WTC11 (cell line): Measurements from ENCODE around the gene HSF5. TPM values are rescaled to one million over a fixed set of nuclear protein-coding genes. Genes with fewer than 3 reads are reported as not detected.

Experiments used
- ATAC-seq: fragments of 200-7000 bp; cut with Tn5 transposase; 2 replicates; pipeline ENCODE4 v1.10.0; 2021; ENCODE audit warnings: mild to moderate bottlenecking, moderate library complexity
- CTCF ChIA-PET: fragments of 300-600 bp; sonication (Branson Sonifier 250); formaldehyde crosslinking; loops from one replicate; lab custom pipeline; 2021; ENCODE audit warnings: antibody characterized with exemption; lab: Charles Lee
- POLR2A ChIA-PET: fragments of 350-600 bp; sonication (Branson Sonifier 250); formaldehyde crosslinking; loops from one replicate; lab custom pipeline; 2021; ENCODE audit warnings: antibody characterized with exemption; lab: Charles Lee
- DNase-seq: peaks from one replicate; pipeline ENCODE4 v3.0.0; 2021; ENCODE audit warnings: low spot score
- H3K27ac Mint-ChIP-seq: 2 replicates; pipeline ENCODE4 v1.8.0; 2021; ENCODE audit warnings: mixed read lengths
- H3K27me3 Mint-ChIP-seq: 2 replicates; pipeline ENCODE4 v1.8.0; 2021; ENCODE audit warnings: low read depth, mild to moderate bottlenecking, moderate library complexity, mixed read lengths
- H3K36me3 Mint-ChIP-seq: 2 replicates; pipeline ENCODE4 v1.8.0; 2021; ENCODE audit warnings: mixed read lengths
- H3K4me1 Mint-ChIP-seq: 2 replicates; pipeline ENCODE4 v1.8.0; 2022; ENCODE audit warnings: mixed read lengths
- H3K4me3 Mint-ChIP-seq: 2 replicates; pipeline ENCODE4 v1.8.0; 2021; ENCODE audit warnings: mild to moderate bottlenecking, moderate library complexity, mixed read lengths
- H3K9me3 Mint-ChIP-seq: 2 replicates; pipeline ENCODE4 v1.8.0; 2021; ENCODE audit warnings: mixed read lengths
- AR ChIP-seq: fragments of 250-450 bp; sonication (Bioruptor Pico); IDR thresholded peaks from 2 replicates; pipeline ENCODE4 v1.9.0; 2021; ENCODE audit warnings: mild to moderate bottlenecking
- CDX4 ChIP-seq: fragments of 250-450 bp; sonication (Bioruptor Pico); IDR thresholded peaks from 2 replicates; pipeline ENCODE4 v1.9.0; 2021; ENCODE audit warnings: moderate library complexity, mild to moderate bottlenecking, inconsistent platforms, borderline replicate concordance
- ELF4 ChIP-seq: sonication (generic); formaldehyde crosslinking; IDR thresholded peaks from 2 replicates; pipeline ENCODE4 v1.8.1; 2022; ENCODE audit warnings: low read depth, mild to moderate bottlenecking, moderate library complexity, missing genetic modification reagents
- ETV6 ChIP-seq: sonication (generic); formaldehyde crosslinking; IDR thresholded peaks from 2 replicates; pipeline ENCODE4 v1.8.1; 2022; ENCODE audit warnings: mild to moderate bottlenecking, missing genetic modification reagents
- FOXJ3 ChIP-seq: sonication (generic); formaldehyde crosslinking; IDR thresholded peaks from 2 replicates; pipeline ENCODE4 v1.9.0; 2021; ENCODE audit warnings: missing genetic modification reagents, mild to moderate bottlenecking, borderline replicate concordance
- SMAD3 ChIP-seq: sonication (generic); formaldehyde crosslinking; IDR thresholded peaks from 2 replicates; pipeline ENCODE4 v1.8.0; 2022; ENCODE audit warnings: missing genetic modification reagents, mild to moderate bottlenecking, borderline replicate concordance
- ZBTB21 ChIP-seq: sonication (generic); formaldehyde crosslinking; IDR thresholded peaks from 2 replicates; pipeline ENCODE4 v1.8.1; 2023; ENCODE audit warnings: mild to moderate bottlenecking, missing genetic modification reagents, borderline replicate concordance
- total RNA-seq: library from RNA; stranded (reverse); gene quantifications from 3 replicates; pipeline ENCODE4 v1.2.3, GENCODE V29; 2021
- TF ChIP-seq, protein P1 (sequence below): sonication (generic); formaldehyde crosslinking; IDR thresholded peaks from 2 replicates; pipeline ENCODE4 v1.8.1; 2022; ENCODE audit warnings: low read depth, missing genetic modification reagents, borderline replicate concordance
- TF ChIP-seq, protein P2 (sequence below): sonication (generic); formaldehyde crosslinking; IDR thresholded peaks from 2 replicates; pipeline ENCODE4 v1.8.0; 2022; ENCODE audit warnings: mild to moderate bottlenecking, missing genetic modification reagents
- TF ChIP-seq, protein P3 (sequence below): fragments of 250-450 bp; sonication (Bioruptor Pico); IDR thresholded peaks from 2 replicates; pipeline ENCODE4 v1.9.0; 2021; ENCODE audit warnings: mild to moderate bottlenecking
- TF ChIP-seq, protein P4 (sequence below): sonication (generic); formaldehyde crosslinking; IDR thresholded peaks from 2 replicates; pipeline ENCODE4 v1.8.1; 2023; ENCODE audit warnings: mild to moderate bottlenecking, missing genetic modification reagents, borderline replicate concordance
- TF ChIP-seq, protein P5 (sequence below): sonication (generic); formaldehyde crosslinking; conservative IDR thresholded peaks from 2 replicates; pipeline ENCODE4 v1.8.1; 2023; ENCODE audit warnings: mild to moderate bottlenecking, low read depth, missing genetic modification reagents, moderate library complexity

HSF5 gene
- total RNA-seq, 1 experiment from 2014 or later: 0.09 TPM

DNA sequence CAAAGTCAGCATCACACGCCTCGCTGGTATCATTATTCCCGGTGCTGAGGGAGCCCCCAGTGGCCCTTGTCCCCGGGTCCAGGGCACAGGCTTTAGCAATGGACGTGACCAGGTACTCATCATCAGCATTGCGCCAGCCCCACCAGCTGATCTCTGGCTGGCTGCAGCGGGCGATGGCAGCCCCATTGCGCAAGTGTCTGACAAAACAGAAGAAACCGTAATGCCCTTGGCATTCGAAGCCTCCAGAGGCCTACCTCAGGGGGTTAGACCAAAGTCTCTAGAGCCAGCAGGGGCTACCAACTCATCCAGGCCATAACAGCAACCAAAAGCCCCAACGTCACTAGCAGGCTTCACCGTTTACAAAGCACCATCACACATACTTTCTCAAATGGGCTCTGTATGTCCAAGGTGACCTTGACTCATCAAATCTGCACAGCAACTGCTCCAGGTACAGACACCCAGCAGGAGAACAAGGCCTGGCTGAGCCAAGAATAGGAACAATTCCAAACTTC, 19.0 kb upstream of the HSF5 start:
- Mint-ChIP-seq H3K9me3 (no peaks in the 10 kb centered on the region), H3K36me3 (peaks cover 75% of the 10 kb centered on the region), H3K27ac (no peak overlapping the region), H3K4me3 (no peak overlapping the region), H3K4me1 (no peaks in the 10 kb centered on the region), H3K27me3 (no peaks in the 10 kb centered on the region)
- CTCF ChIA-PET: no interaction called here
- ATAC-seq (no peak), DNase-seq (no peak)
- TF ChIP-seq AR (CRISPR knock-in tag) (no peak), ELF4 (CRISPR knock-in tag) (no peak)
- TF ChIP-seq, protein P1, sequence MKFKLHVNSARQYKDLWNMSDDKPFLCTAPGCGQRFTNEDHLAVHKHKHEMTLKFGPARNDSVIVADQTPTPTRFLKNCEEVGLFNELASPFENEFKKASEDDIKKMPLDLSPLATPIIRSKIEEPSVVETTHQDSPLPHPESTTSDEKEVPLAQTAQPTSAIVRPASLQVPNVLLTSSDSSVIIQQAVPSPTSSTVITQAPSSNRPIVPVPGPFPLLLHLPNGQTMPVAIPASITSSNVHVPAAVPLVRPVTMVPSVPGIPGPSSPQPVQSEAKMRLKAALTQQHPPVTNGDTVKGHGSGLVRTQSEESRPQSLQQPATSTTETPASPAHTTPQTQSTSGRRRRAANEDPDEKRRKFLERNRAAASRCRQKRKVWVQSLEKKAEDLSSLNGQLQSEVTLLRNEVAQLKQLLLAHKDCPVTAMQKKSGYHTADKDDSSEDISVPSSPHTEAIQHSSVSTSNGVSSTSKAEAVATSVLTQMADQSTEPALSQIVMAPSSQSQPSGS (CRISPR knock-in tag): no peak
- POLR2A ChIA-PET: no interaction called here

DNA sequence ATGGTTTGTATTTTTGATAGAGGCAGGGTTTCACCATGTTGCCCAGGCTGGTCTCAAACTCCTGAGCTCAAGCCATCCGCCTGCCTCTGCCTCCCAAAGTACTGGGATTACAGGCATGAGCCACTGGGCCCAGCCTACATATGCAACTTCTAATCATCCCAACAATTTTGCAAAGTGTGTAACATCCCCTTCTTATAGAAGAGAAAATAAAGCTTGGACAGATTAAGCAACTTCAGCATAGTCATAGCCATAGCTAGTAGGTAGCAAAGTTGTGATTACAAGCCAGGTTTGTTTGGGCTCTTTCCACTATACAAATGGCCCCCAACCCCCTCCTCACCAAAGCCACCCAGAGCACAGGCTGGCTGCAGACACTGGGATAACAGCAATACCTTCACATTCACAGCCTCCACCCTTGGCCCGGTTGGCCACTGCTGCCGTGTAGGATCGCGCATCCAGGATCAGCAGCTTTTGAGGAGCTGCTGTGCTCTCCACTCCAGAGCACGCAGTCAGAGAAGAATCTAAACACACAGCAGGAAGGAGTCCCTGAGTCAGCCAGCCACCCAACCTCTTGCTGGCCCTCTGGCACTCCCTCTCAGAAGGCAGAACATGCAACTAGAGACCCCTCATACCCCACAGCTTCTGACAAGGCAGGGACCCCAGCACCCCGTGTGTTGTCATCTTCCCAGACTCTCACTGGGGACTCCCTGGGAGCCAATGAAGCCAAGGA, 18.3 kb upstream of the HSF5 start:
- peaks cover 72% of the 10 kb centered on the region for H3K36me3 Mint-ChIP-seq
- no peaks in the 10 kb centered on the region for H3K27me3 Mint-ChIP-seq

DNA sequence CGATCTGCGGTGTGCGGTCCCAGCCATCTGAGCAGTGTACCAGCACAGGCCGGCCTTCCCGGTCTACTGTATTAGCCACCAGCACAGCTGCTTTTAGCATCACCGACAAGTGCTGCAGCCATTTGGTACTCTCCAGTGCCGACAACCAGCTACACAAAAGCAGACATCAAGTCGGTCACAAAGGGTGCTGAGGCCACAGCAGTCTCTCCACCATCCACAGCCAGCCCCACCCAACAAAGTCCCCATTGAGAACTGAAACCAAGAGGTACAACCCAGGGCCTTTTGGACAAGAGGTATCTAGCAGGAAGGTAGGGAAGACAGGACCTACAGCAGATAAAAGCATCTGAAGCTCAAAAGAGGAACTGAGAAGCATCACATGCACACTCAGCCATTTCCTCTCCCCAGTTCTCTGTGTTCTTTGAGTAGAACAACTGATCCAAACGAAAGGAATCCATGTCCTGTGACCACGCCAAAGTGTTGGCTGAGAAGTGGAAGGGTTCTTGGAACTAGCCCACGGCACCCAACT, 16.7 kb upstream of the HSF5 start:
- ATAC-seq: no peak
- peaks cover 57% of the 10 kb centered on the region for H3K36me3 Mint-ChIP-seq
- no peaks in the 10 kb centered on the region for H3K9me3 Mint-ChIP-seq
- no peaks in the 10 kb centered on the region for H3K4me1 Mint-ChIP-seq
- ChIA-PET CTCF (no interaction called here), POLR2A (no interaction called here)
- no peak overlapping the region for H3K4me3 Mint-ChIP-seq
- no peak for DNase-seq
- TF ChIP-seq, protein P2, sequence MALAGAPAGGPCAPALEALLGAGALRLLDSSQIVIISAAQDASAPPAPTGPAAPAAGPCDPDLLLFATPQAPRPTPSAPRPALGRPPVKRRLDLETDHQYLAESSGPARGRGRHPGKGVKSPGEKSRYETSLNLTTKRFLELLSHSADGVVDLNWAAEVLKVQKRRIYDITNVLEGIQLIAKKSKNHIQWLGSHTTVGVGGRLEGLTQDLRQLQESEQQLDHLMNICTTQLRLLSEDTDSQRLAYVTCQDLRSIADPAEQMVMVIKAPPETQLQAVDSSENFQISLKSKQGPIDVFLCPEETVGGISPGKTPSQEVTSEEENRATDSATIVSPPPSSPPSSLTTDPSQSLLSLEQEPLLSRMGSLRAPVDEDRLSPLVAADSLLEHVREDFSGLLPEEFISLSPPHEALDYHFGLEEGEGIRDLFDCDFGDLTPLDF (CRISPR knock-in tag): no peak
- TF ChIP-seq, protein P3, sequence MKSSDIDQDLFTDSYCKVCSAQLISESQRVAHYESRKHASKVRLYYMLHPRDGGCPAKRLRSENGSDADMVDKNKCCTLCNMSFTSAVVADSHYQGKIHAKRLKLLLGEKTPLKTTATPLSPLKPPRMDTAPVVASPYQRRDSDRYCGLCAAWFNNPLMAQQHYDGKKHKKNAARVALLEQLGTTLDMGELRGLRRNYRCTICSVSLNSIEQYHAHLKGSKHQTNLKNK (CRISPR knock-in tag): no peak
- H3K27ac Mint-ChIP-seq: no peak overlapping the region
- no peaks in the 10 kb centered on the region for H3K27me3 Mint-ChIP-seq

More for the DNA sequence above, 18.3 kb upstream of the HSF5 start:
- no peak overlapping the region for H3K27ac Mint-ChIP-seq
- H3K9me3 Mint-ChIP-seq: no peaks in the 10 kb centered on the region
- DNase-seq: no peak
- no peak for TF ChIP-seq SMAD3
- TF ChIP-seq CDX4: no peak
- TF ChIP-seq, all 79 proteins: peak for 0
- ChIA-PET CTCF (no interaction called here), POLR2A (no interaction called here)
- H3K4me1 Mint-ChIP-seq: no peaks in the 10 kb centered on the region
- ATAC-seq: no peak
- no peak overlapping the region for H3K4me3 Mint-ChIP-seq

GRCh38 chr17:58503866-58504265, 15.7 kb upstream of the HSF5 start:
- no peaks in the 10 kb centered on the region for H3K27me3 Mint-ChIP-seq
- H3K36me3 Mint-ChIP-seq: peaks cover 51% of the 10 kb centered on the region
- ATAC-seq (no peak), DNase-seq (no peak)
- ChIA-PET CTCF (no interaction called here), POLR2A (no interaction called here)
- no peak overlapping the region for H3K4me3 Mint-ChIP-seq
- H3K9me3 Mint-ChIP-seq: no peaks in the 10 kb centered on the region
- H3K27ac Mint-ChIP-seq: no peak overlapping the region
- H3K4me1 Mint-ChIP-seq: no peaks in the 10 kb centered on the region
- TF ChIP-seq, protein P4, sequence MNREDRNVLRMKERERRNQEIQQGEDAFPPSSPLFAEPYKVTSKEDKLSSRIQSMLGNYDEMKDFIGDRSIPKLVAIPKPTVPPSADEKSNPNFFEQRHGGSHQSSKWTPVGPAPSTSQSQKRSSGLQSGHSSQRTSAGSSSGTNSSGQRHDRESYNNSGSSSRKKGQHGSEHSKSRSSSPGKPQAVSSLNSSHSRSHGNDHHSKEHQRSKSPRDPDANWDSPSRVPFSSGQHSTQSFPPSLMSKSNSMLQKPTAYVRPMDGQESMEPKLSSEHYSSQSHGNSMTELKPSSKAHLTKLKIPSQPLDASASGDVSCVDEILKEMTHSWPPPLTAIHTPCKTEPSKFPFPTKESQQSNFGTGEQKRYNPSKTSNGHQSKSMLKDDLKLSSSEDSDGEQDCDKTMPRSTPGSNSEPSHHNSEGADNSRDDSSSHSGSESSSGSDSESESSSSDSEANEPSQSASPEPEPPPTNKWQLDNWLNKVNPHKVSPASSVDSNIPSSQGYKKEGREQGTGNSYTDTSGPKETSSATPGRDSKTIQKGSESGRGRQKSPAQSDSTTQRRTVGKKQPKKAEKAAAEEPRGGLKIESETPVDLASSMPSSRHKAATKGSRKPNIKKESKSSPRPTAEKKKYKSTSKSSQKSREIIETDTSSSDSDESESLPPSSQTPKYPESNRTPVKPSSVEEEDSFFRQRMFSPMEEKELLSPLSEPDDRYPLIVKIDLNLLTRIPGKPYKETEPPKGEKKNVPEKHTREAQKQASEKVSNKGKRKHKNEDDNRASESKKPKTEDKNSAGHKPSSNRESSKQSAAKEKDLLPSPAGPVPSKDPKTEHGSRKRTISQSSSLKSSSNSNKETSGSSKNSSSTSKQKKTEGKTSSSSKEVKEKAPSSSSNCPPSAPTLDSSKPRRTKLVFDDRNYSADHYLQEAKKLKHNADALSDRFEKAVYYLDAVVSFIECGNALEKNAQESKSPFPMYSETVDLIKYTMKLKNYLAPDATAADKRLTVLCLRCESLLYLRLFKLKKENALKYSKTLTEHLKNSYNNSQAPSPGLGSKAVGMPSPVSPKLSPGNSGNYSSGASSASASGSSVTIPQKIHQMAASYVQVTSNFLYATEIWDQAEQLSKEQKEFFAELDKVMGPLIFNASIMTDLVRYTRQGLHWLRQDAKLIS (CRISPR knock-in tag): no peak
- TF ChIP-seq, protein P5, sequence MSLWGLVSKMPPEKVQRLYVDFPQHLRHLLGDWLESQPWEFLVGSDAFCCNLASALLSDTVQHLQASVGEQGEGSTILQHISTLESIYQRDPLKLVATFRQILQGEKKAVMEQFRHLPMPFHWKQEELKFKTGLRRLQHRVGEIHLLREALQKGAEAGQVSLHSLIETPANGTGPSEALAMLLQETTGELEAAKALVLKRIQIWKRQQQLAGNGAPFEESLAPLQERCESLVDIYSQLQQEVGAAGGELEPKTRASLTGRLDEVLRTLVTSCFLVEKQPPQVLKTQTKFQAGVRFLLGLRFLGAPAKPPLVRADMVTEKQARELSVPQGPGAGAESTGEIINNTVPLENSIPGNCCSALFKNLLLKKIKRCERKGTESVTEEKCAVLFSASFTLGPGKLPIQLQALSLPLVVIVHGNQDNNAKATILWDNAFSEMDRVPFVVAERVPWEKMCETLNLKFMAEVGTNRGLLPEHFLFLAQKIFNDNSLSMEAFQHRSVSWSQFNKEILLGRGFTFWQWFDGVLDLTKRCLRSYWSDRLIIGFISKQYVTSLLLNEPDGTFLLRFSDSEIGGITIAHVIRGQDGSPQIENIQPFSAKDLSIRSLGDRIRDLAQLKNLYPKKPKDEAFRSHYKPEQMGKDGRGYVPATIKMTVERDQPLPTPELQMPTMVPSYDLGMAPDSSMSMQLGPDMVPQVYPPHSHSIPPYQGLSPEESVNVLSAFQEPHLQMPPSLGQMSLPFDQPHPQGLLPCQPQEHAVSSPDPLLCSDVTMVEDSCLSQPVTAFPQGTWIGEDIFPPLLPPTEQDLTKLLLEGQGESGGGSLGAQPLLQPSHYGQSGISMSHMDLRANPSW (CRISPR knock-in tag): no peak
- no peak for TF ChIP-seq ETV6 (CRISPR knock-in tag)
- no peak for TF ChIP-seq ZBTB21
- no peak for TF ChIP-seq FOXJ3
